K562 (cell line): ENCODE results near the gene TNP1. TPM values are rescaled to one million over a fixed set of nuclear protein-coding genes. Genes with fewer than 3 reads are reported as not detected.

Source experiments
- ATAC-seq: fragments of 200-7000 bp; cut with Tn5 transposase; 3 replicates; pipeline ENCODE4 v1.9.1; 2020; ENCODE audit warnings: moderate library complexity
- BruUV-seq: library from RNA; stranded (reverse); fragments of 400-500 nt; replicated peaks from 2 replicates; lab custom pipeline; 2021; lab: Mats Ljungman, UMichigan
- CTCF ChIA-PET: fragments of 300-600 bp; formaldehyde crosslinking; extraction: SDS; loops from one replicate; lab custom pipeline; 2021; ENCODE audit warnings: low intra/inter-chr PET ratio; lab: Yijun Ruan, JAX
- POLR2A ChIA-PET: fragments of 300-600, 350-650 bp; sonication (Branson Sonifier 250); formaldehyde crosslinking; extraction: SDS; loops from one replicate; lab custom pipeline; 2021; ENCODE audit warnings: antibody characterized with exemption, inconsistent platforms; lab: Yijun Ruan, JAX
- DNase-seq, 4 experiments: peaks; one replicate each; pipeline versions ENCODE4 v3.0.0 to v3.0.0-alpha.2; 2011 to 2018; ENCODE audit warnings: low spot score in 3 of 4, mixed read lengths in 3 of 4; ENCODE audit errors: extremely low read depth in 1 of 4
- FAIRE-seq: peaks from 2 replicates; lab custom pipeline; 2011; peaks lifted over from hg19 to GRCh38; lab: Jason Lieb, UNC
- H2AFZ ChIP-seq: 2 replicates; pipeline ENCODE4 v1.6.0; 2011; ENCODE audit warnings: low read depth, low read length, control low read depth, inconsistent platforms
- H3K27ac ChIP-seq: fragments of 200-600 bp; 3 replicates; pipeline ENCODE4 v1.8.0; 2011; ENCODE audit warnings: low read depth, mild to moderate bottlenecking, control low read depth, inconsistent platforms, low read length, moderate library complexity, mixed read lengths; ENCODE audit errors: extremely low read depth
- H3K27me3 ChIP-seq, 2 experiments: fragments of 300-600 bp in 1 of 2; 2 replicates in 1 of 2; 3 replicates in 1 of 2; pipeline versions ENCODE4 v1.6.0 to v1.8.0; 2011; ENCODE audit warnings: inconsistent platforms in 2 of 2, low read length in 2 of 2, mild to moderate bottlenecking in 1 of 2, mixed read lengths in 1 of 2, moderate library complexity in 1 of 2; ENCODE audit not compliant: control insufficient read depth in 2 of 2, insufficient read depth in 2 of 2
- H3K36me3 ChIP-seq: fragments of 300-600 bp; 3 replicates; pipeline ENCODE4 v1.8.0; 2011; ENCODE audit warnings: mild to moderate bottlenecking, low read length, inconsistent platforms; ENCODE audit not compliant: control insufficient read depth, insufficient read depth
- H3K4me1 ChIP-seq, 2 experiments: fragments of 200-600 bp in 1 of 2; replicated peaks in 1 of 2; 2 replicates in 1 of 2; 3 replicates in 1 of 2; pipeline versions ENCODE4 v1.5.1 to v1.8.0; 2011; ENCODE audit warnings: inconsistent platforms in 2 of 2, low read length in 2 of 2, mild to moderate bottlenecking in 1 of 2, mixed read lengths in 1 of 2, moderate library complexity in 1 of 2; ENCODE audit not compliant: control insufficient read depth in 2 of 2, insufficient read depth in 2 of 2
- H3K4me2 ChIP-seq: 2 replicates; pipeline ENCODE4 v1.6.1; 2011; ENCODE audit warnings: low read length, control low read depth, inconsistent platforms, mixed read lengths; ENCODE audit not compliant: insufficient read depth
- H3K4me3 ChIP-seq: fragments of 200-600 bp; sonication (generic), shearing (Covaris generic); 2 replicates; pipeline ENCODE4 v1.5.1; 2016; ENCODE audit warnings: control low read depth, inconsistent platforms
- H3K79me2 ChIP-seq: fragments of 200-600 bp; 3 replicates; pipeline ENCODE4 v1.8.0; 2011; ENCODE audit warnings: low read length, inconsistent platforms; ENCODE audit not compliant: control insufficient read depth, insufficient read depth
- H3K9ac ChIP-seq, 2 experiments: 2 replicates each; pipeline versions ENCODE4 v1.6.0 to v1.6.1; 2011; ENCODE audit warnings: low read depth in 2 of 2, low read length in 2 of 2, control low read depth in 1 of 2, inconsistent platforms in 1 of 2, mild to moderate bottlenecking in 1 of 2, mixed read lengths in 1 of 2; ENCODE audit not compliant: insufficient read depth in 1 of 2
- H3K9me1 ChIP-seq: one replicate; pipeline ENCODE4 v1.6.0; 2011; ENCODE audit warnings: inconsistent platforms, mild to moderate bottlenecking, low read length, moderate library complexity; ENCODE audit not compliant: control insufficient read depth, insufficient read depth
- H3K9me3 ChIP-seq: replicated peaks from 2 replicates; pipeline ENCODE4 v1.5.1; 2011; ENCODE audit warnings: low read depth, low read length, inconsistent platforms; ENCODE audit not compliant: control insufficient read depth, insufficient read depth
- H4K20me1 ChIP-seq: replicated peaks from 2 replicates; pipeline ENCODE4 v1.6.1; 2011; ENCODE audit warnings: low read length, inconsistent platforms, mixed read lengths; ENCODE audit not compliant: control insufficient read depth, insufficient read depth
- ATF1 ChIP-seq, 2 experiments: fragments of 450-650 bp in 1 of 2; IDR thresholded peaks; 2 replicates each; pipeline ENCODE4 v1.6.1; 2016; ENCODE audit warnings: missing compliant biosample characterization in 1 of 2, missing genetic modification characterization in 1 of 2
- E4F1 ChIP-seq: fragments of 250-450 bp; sonication (Bioruptor Pico); IDR thresholded peaks from 2 replicates; pipeline ENCODE4 v1.5.0; 2021; ENCODE audit warnings: mild to moderate bottlenecking, borderline replicate concordance
- FOXO4 ChIP-seq: fragments of 450-650 bp; formaldehyde crosslinking; IDR thresholded peaks from 2 replicates; pipeline ENCODE4 v1.4.0; 2020; ENCODE audit warnings: mild to moderate bottlenecking, moderate library complexity
- GABPB1 ChIP-seq: sonication (generic); formaldehyde crosslinking; IDR thresholded peaks from 2 replicates; pipeline ENCODE4 v1.8.0; 2022; ENCODE audit warnings: mild to moderate bottlenecking, missing genetic modification reagents
- GTF2A2 ChIP-seq: IDR thresholded peaks from 2 replicates; pipeline ENCODE4 v1.6.1; 2016; ENCODE audit warnings: mild to moderate bottlenecking, missing genetic modification characterization, missing compliant biosample characterization
- POLR2AphosphoS2 ChIP-seq: IDR thresholded peaks from 2 replicates; pipeline ENCODE4 v1.6.1; 2012; ENCODE audit warnings: low read length, improper control_type of control experiment
- POLR2G ChIP-seq: fragments of 200-400 bp; formaldehyde crosslinking; IDR thresholded peaks from 2 replicates; pipeline ENCODE4 v1.6.1; 2017; ENCODE audit warnings: low read depth, mild to moderate bottlenecking, antibody characterized with exemption, low read length, moderate library complexity
- RBM17 ChIP-seq: fragments of 200-400 bp; formaldehyde crosslinking; IDR thresholded peaks from 2 replicates; pipeline ENCODE4 v1.6.1; 2017; ENCODE audit warnings: low read depth, mild to moderate bottlenecking, low read length, borderline replicate concordance
- ZNF280B ChIP-seq: fragments of 250-450 bp; sonication (Bioruptor Pico); IDR thresholded peaks from 2 replicates; pipeline ENCODE4 v1.5.1; 2021; ENCODE audit warnings: mild to moderate bottlenecking
- ZSCAN29 ChIP-seq: fragments of 450-650 bp; IDR thresholded peaks from 2 replicates; pipeline ENCODE4 v1.6.1; 2017
- WGBS: fragments of 100-300 bp; shearing (Covaris generic); methylation state at CpG from one replicate; pipeline ENCODE4 v1.1.6; 2016; ENCODE audit warnings: low coverage, mixed read lengths; ENCODE audit not compliant: insufficient coverage; ENCODE audit errors: missing lambda C conversion rate; 5-methylcytosine and 5-hydroxymethylcytosine counted together
- in situ Hi-C: fragments of 300-500 bp; cut with MboI; formaldehyde crosslinking; loops from 4 replicates; pipeline ENCODE4 v1.15.0; 2018; ENCODE audit warnings: inconsistent platforms, mixed read lengths
- intact Hi-C: fragments of 100-400 bp; cut with micrococcal nuclease; formaldehyde crosslinking; loops from 2 replicates; pipeline ENCODE4 v1.14.2; 2022
- polyA plus RNA-seq, 8 experiments: library from polyadenylated mRNA; depleted of rRNA in 4 of 8; stranded (reverse) in 5 of 8; unstranded in 3 of 8; fragments of >200 nt; fragmentation: Nextera tagmentation in 2 of 8; fragmentation: Illumina TruSeq in 1 of 8; extraction: Ambion mirVana in 2 of 8; extraction: Trizol in 1 of 8; gene quantifications; 2 replicates each; pipeline versions ENCODE4 v1.2.1 to v1.2.3, GENCODE V29; 2011 to 2014; ENCODE audit warnings: inconsistent platforms in 1 of 8, missing spikeins in 1 of 8
- total RNA-seq, 7 experiments: library from RNA; depleted of rRNA in 6 of 7; stranded (reverse); fragments of >200 nt in 6 of 7; fragmentation: Illumina TruSeq in 2 of 7; extraction: Trizol in 2 of 7; gene quantifications; 2 replicates each; pipeline versions ENCODE4 v1.2.1 to v1.2.3, GENCODE V29; 2011 to 2021; ENCODE audit warnings: low replicate concordance in 1 of 7

Gene TNP1
- total and polyA plus RNA-seq, 9 of the 15 experiments (the other 6 are each of a cell fraction or from before 2014, with no cell fraction given): not detected

GRCh38 chr2:216875862-216876261, 16.0 kb upstream of the TNP1 start:
- CTCF ChIA-PET: no interaction called here
- H2AFZ ChIP-seq: no peak overlapping the region
- in situ Hi-C loops (no loop called here), intact Hi-C loops (loop anchor here (5.0 to 10.0 kb wide), 2 partner anchors 179 to 289 kb away; partner anchors contain the start of gene IGFBP5)
- H3K27me3 ChIP-seq: no peaks in the 10 kb centered on the region
- H3K4me2 ChIP-seq: no peak overlapping the region
- no peaks in the 10 kb centered on the region for H3K36me3 ChIP-seq
- H3K9ac ChIP-seq: no peak overlapping the region
- H4K20me1 ChIP-seq: no peaks in the 10 kb centered on the region
- no peaks in the 10 kb centered on the region for H3K9me1 ChIP-seq
- TF ChIP-seq POLR2G: no peak
- TF ChIP-seq GABPB1 (CRISPR knock-in tag): no peak
- ATAC-seq (no peak), FAIRE-seq (no peak), DNase-seq (no peak)
- no peak overlapping the region for H3K4me3 ChIP-seq
- H3K27ac ChIP-seq: no peak overlapping the region
- no TSS peak for BruUV-seq
- no peaks in the 10 kb centered on the region for H3K79me2 ChIP-seq
- POLR2A ChIA-PET: no interaction called here
- H3K9me3 ChIP-seq: no peaks in the 10 kb centered on the region
- WGBS: 40% methylated on average over 2 of the region's 2 CpGs
- H3K4me1 ChIP-seq: peaks cover 6 to 17% of the 10 kb centered on the region in 2 experiments

- Histone ChIP-seq H3K27me3 (no peaks in the 10 kb centered on the region), H3K79me2 (no peaks in the 10 kb centered on the region), H3K9me1 (no peaks in the 10 kb centered on the region), H3K4me2 (no peak overlapping the region), H2AFZ (no peak overlapping the region), H3K9ac (no peak overlapping the region), H3K27ac (no peak overlapping the region), H3K4me1 (0 out of 5 replicates have a peak, but pooled peaks cover 0 to 2% of the 10 kb centered on the region in 2 experiments), H3K9me3 (no peaks in the 10 kb centered on the region), H4K20me1 (no peaks in the 10 kb centered on the region), H3K4me3 (no peak overlapping the region), H3K36me3 (no peaks in the 10 kb centered on the region)
- TF ChIP-seq FOXO4: no peak
- TF ChIP-seq GTF2A2 (tag): no peak
- no peak for TF ChIP-seq ZSCAN29
- TF ChIP-seq RBM17: no peak
- TF ChIP-seq E4F1 (CRISPR knock-in tag): no peak
- no peak for TF ChIP-seq ATF1 (CRISPR knock-in tag; IDR thresholded peaks at IDR 0.05)
- no peak for TF ChIP-seq ATF1 (tag; IDR thresholded peaks at IDR 0.05)
- TF ChIP-seq ZNF280B (CRISPR knock-in tag): no peak
- no peak for TF ChIP-seq POLR2AphosphoS2
- in situ Hi-C loops: no loop called here
- ChIA-PET POLR2A (interaction anchor here (0.8 to 1.1 kb wide), 2 partner anchors 15 to 501 kb away, joined by 4 to 5 read pairs; no protein-coding TSS in a partner anchor), CTCF (no interaction called here)
- intact Hi-C loops: loop anchor here (10.0 kb wide), 1 partner anchor 291 kb away; no protein-coding TSS in a partner anchor
- WGBS: 55% methylated on average over 1 of the region's 1 CpG
- DNase-seq (no peak), ATAC-seq (no peak), FAIRE-seq (no peak)
- BruUV-seq: no TSS peak
These were observed 13.7 kb upstream of the TNP1 start for GRCh38 chr2:216873573-216873972.
